ENCODE results near the gene C4orf36.

- no peak for TF ChIP-seq CTCF (IDR thresholded peaks at IDR 0.05; ENCODE audit: insufficient read depth, low read depth, low read length)
- no peak for TF ChIP-seq EZH2 (IDR thresholded peaks at IDR 0.05; ENCODE audit: insufficient read depth, low read length)
Measured at GRCh38 chr4:86940920-86941460, 48.8 kb upstream of the C4orf36 start.

Data from astrocyte (in vitro differentiated cells and primary cell).